Measurements from ENCODE around the gene SGCG. TPM values are rescaled to one million over a fixed set of nuclear protein-coding genes. Genes with fewer than 3 reads are reported as not detected.

SGCG gene
- total RNA-seq, 1 experiment from 2014 or later = not detected

DNA sequence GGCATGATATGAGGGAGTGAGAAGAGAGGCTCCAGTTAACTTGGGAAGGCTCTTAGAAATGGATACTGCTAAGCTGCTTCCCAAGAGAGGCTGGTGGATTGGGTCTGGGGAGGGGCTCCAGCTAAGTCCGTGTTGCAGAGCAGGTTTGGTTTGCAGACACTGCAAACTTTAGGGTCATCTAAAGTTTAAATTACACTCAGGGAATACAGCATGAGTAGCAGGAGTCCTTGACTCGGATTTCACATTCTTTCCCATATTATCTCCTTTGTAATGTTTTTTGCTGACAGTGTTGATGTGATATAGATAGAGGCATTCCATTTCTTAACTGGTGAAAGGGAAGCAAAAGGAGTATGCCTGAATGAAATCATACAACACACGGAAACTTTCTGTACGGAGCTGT is 31.9 kb downstream of the SGCG start:
- Histone ChIP-seq H2BK5ac (ENCODE audit: insufficient read length, low read length) (no peak overlapping the region), H3K9ac (ENCODE audit: extremely low read depth, insufficient read length, low read length) (no peak overlapping the region), H2BK20ac (ENCODE audit: low read depth, low read length, poor library complexity, severe bottlenecking) (no peak overlapping the region), H2AFZ (ENCODE audit: low read length) (no peak overlapping the region), H3K4ac (ENCODE audit: low read depth, low read length) (no peak overlapping the region), H3K27me3 (ENCODE audit: insufficient read depth, low read length) (no peaks in the 10 kb centered on the region), H3K23me2 (ENCODE audit: insufficient read length, low read depth, low read length, poor library complexity, severe bottlenecking) (no peaks in the 10 kb centered on the region), H3K9me3 (ENCODE audit: control insufficient read depth, low read depth, low read length) (peaks cover 4% of the 10 kb centered on the region), H3T11ph (ENCODE audit: low read length) (no peak overlapping the region), H3K23ac (ENCODE audit: insufficient read length, low read depth, low read length) (no peak overlapping the region), H3K79me1 (ENCODE audit: insufficient read depth, low read depth, low read length, poor library complexity, severe bottlenecking) (no peaks in the 10 kb centered on the region), H4K5ac (ENCODE audit: insufficient read length, low read depth, low read length) (no peak overlapping the region), H3K79me2 (ENCODE audit: insufficient read depth, low read length) (no peaks in the 10 kb centered on the region), H4K91ac (ENCODE audit: insufficient read length, low read depth, low read length) (no peak overlapping the region), H2BK12ac (ENCODE audit: insufficient read length, low read depth, low read length) (no peak overlapping the region), H3K56ac (ENCODE audit: insufficient read length, low read depth, low read length) (no peak overlapping the region), H3K4me2 (ENCODE audit: insufficient read depth, insufficient read length, low read length) (no peak overlapping the region), H3K18ac (ENCODE audit: insufficient read length, low read depth, low read length) (no peak overlapping the region), H4K20me1 (ENCODE audit: control insufficient read depth, insufficient read depth, insufficient read length) (no peaks in the 10 kb centered on the region), H4K8ac (replicated peaks; ENCODE audit: insufficient read length, low read depth, low read length) (no peak overlapping the region), H3K4me1 (ENCODE audit: insufficient read depth, low read length) (no peaks in the 10 kb centered on the region), H3K14ac (ENCODE audit: insufficient read depth, low read length) (no peak overlapping the region), H2AK5ac (ENCODE audit: insufficient read length, low read length) (no peak overlapping the region), H3K27ac (ENCODE audit: insufficient read length, low read depth, low read length) (no peak overlapping the region), H2BK120ac (ENCODE audit: low read depth, low read length, poor library complexity, severe bottlenecking) (no peak overlapping the region), H2BK15ac (ENCODE audit: low read depth, low read length) (no peak overlapping the region)
- no peak for DNase-seq
- H3K36me3 Mint-ChIP-seq (ENCODE audit: insufficient read depth in 1 of 3, low read depth in 3 of 3) = peaks cover 2 to 8% (median 7%) of the 10 kb centered on the region in 3 experiments; a peak in 5 of 7 replicates
- WGBS (ENCODE audit: extremely low coverage, insufficient read length, low lambda C conversion rate) = no CpG with 5 or more reads among the region's 4 CpGs
- H3K4me1 Mint-ChIP-seq = 0 out of 4 replicates have a peak, but pooled peaks cover 0 to 6% of the 10 kb centered on the region in 2 experiments
- no peak overlapping the region for H3K4me3 Mint-ChIP-seq
- H3K9me3 Mint-ChIP-seq = peaks cover 7 to 11% of the 10 kb centered on the region in 2 experiments
- TF ChIP-seq, protein P1, sequence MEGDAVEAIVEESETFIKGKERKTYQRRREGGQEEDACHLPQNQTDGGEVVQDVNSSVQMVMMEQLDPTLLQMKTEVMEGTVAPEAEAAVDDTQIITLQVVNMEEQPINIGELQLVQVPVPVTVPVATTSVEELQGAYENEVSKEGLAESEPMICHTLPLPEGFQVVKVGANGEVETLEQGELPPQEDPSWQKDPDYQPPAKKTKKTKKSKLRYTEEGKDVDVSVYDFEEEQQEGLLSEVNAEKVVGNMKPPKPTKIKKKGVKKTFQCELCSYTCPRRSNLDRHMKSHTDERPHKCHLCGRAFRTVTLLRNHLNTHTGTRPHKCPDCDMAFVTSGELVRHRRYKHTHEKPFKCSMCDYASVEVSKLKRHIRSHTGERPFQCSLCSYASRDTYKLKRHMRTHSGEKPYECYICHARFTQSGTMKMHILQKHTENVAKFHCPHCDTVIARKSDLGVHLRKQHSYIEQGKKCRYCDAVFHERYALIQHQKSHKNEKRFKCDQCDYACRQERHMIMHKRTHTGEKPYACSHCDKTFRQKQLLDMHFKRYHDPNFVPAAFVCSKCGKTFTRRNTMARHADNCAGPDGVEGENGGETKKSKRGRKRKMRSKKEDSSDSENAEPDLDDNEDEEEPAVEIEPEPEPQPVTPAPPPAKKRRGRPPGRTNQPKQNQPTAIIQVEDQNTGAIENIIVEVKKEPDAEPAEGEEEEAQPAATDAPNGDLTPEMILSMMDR (conservative IDR thresholded peaks at IDR 0.05) = no peak
- H3K27me3 Mint-ChIP-seq (ENCODE audit: low read depth) = no peaks in the 10 kb centered on the region; the same call in 1 of the 2 replicates
- H3K27ac Mint-ChIP-seq = no peak overlapping the region

Measured in H9 (cell line).